Smooth muscle cell (in vitro differentiated cells): ENCODE data around the gene MCF2L. TPM values are rescaled to one million over a fixed set of nuclear protein-coding genes. Genes with fewer than 3 reads are reported as not detected.

Experiments used
- DNase-seq: peaks from one replicate; lab custom pipeline; 2025; ENCODE audit not compliant: unreplicated experiment; lab: John Stamatoyannopoulos, UW
- H2AFZ ChIP-seq: fragments of 200-600 bp; sonication (generic); 2 replicates; pipeline ENCODE4 v1.6.0; 2016; ENCODE audit warnings: antibody characterized with exemption, low read depth, mild to moderate bottlenecking
- H3F3A ChIP-seq: fragments of 200-600 bp; sonication (generic); 2 replicates; pipeline ENCODE4 v1.6.0; 2017; ENCODE audit warnings: antibody characterized with exemption, low read depth
- H3K27ac ChIP-seq: fragments of 200-600 bp; sonication (generic); 2 replicates; pipeline ENCODE4 v1.5.1; 2016; ENCODE audit warnings: low read depth, mild to moderate bottlenecking
- H3K27me3 ChIP-seq: fragments of 200-600 bp; sonication (generic); 2 replicates; pipeline ENCODE4 v1.6.1; 2016; ENCODE audit warnings: low read depth, mild to moderate bottlenecking
- H3K36me3 ChIP-seq: fragments of 200-600 bp; sonication (generic); 2 replicates; pipeline ENCODE4 v1.5.1; 2016; ENCODE audit warnings: low read depth
- H3K4me1 ChIP-seq: fragments of 200-600 bp; sonication (generic); 2 replicates; pipeline ENCODE4 v1.5.1; 2016; ENCODE audit warnings: low read depth
- H3K4me2 ChIP-seq: fragments of 200-600 bp; sonication (generic); 2 replicates; pipeline ENCODE4 v1.6.0; 2016; ENCODE audit warnings: mild to moderate bottlenecking
- H3K4me3 ChIP-seq: fragments of 200-600 bp; sonication (generic); 2 replicates; pipeline ENCODE4 v1.5.1; 2016; ENCODE audit warnings: mild to moderate bottlenecking
- H3K79me2 ChIP-seq: fragments of 200-600 bp; sonication (generic); 2 replicates; pipeline ENCODE4 v1.6.0; 2016; ENCODE audit warnings: low read depth, mild to moderate bottlenecking
- H3K9ac ChIP-seq: fragments of 200-600 bp; sonication (generic); 2 replicates; pipeline ENCODE4 v1.6.0; 2016; ENCODE audit warnings: low read depth
- H3K9me3 ChIP-seq: fragments of 200-600 bp; sonication (generic); replicated peaks from 2 replicates; pipeline ENCODE4 v1.5.1; 2016; ENCODE audit warnings: low read depth
- H4K20me1 ChIP-seq: fragments of 200-600 bp; sonication (generic); 2 replicates; pipeline ENCODE4 v1.6.0; 2016; ENCODE audit warnings: low read depth
- CTCF ChIP-seq: fragments of 200-600 bp; sonication (generic); IDR thresholded peaks from 2 replicates; pipeline ENCODE4 v1.5.1; 2017; ENCODE audit warnings: borderline replicate concordance, mild to moderate bottlenecking, antibody characterized with exemption; ENCODE audit not compliant: insufficient read depth, poor library complexity, severe bottlenecking
- WGBS: methylation state at CpG from one replicate; pipeline ENCODE4 v1.1.7; 2016; ENCODE audit warnings: low lambda C conversion rate; 5-methylcytosine and 5-hydroxymethylcytosine counted together
- polyA plus RNA-seq: library from polyadenylated mRNA; unstranded; fragments of >200 nt; fragmentation: Nextera tagmentation; extraction: Ambion mirVana; gene quantifications from 2 replicates; pipeline ENCODE4 v1.2.1, GENCODE V29; 2016
- total RNA-seq: library from RNA; depleted of rRNA; stranded (reverse); fragments of >200 nt; gene quantifications from 2 replicates; pipeline ENCODE4 v1.2.3, GENCODE V29; 2014

MCF2L gene
- total and polyA plus RNA-seq, 2 experiments from 2014 or later, result 0.54 to 7.6 TPM

- H3F3A ChIP-seq, result no peaks in the 10 kb centered on the region
- H3K4me3 ChIP-seq, result no peak overlapping the region
- no peaks in the 10 kb centered on the region for H4K20me1 ChIP-seq
- no peaks in the 10 kb centered on the region for H3K36me3 ChIP-seq
- H3K9me3 ChIP-seq, result no peaks in the 10 kb centered on the region
- no peak for TF ChIP-seq CTCF
- no peak for DNase-seq
- no peaks in the 10 kb centered on the region for H3K27me3 ChIP-seq
- H3K79me2 ChIP-seq, result no peaks in the 10 kb centered on the region
- no peak overlapping the region for H3K9ac ChIP-seq
- 96% methylated on average over 17 of the region's 18 CpGs for WGBS
- H2AFZ ChIP-seq, result no peak overlapping the region
- H3K27ac ChIP-seq, result no peak overlapping the region
- H3K4me1 ChIP-seq, result no peaks in the 10 kb centered on the region
- no peak overlapping the region for H3K4me2 ChIP-seq
Measured at GRCh38 chr13:113141601-113141970, 172.6 kb downstream of the MCF2L start.

GRCh38 chr13:113142876-113143275, 173.9 kb downstream of the MCF2L start:
- Histone ChIP-seq H4K20me1 (no peaks in the 10 kb centered on the region), H3K9ac (no peak overlapping the region), H3K36me3 (no peaks in the 10 kb centered on the region), H3F3A (no peaks in the 10 kb centered on the region), H3K9me3 (no peaks in the 10 kb centered on the region), H3K27ac (no peak overlapping the region), H3K27me3 (no peaks in the 10 kb centered on the region), H2AFZ (no peak overlapping the region), H3K4me1 (no peaks in the 10 kb centered on the region), H3K4me2 (no peak overlapping the region), H3K4me3 (no peak overlapping the region), H3K79me2 (no peaks in the 10 kb centered on the region)
- WGBS, result 90% methylated on average over 7 of the region's 7 CpGs
- no peak for DNase-seq
- no peak for TF ChIP-seq CTCF

GRCh38 chr13:113143466-113144254, 174.6 kb downstream of the MCF2L start:
- Histone ChIP-seq H3K9ac (no peak overlapping the region), H4K20me1 (no peaks in the 10 kb centered on the region), H3K27ac (no peak overlapping the region), H3K36me3 (no peaks in the 10 kb centered on the region), H3K4me3 (no peak overlapping the region), H3K4me1 (no peaks in the 10 kb centered on the region), H3K4me2 (no peak overlapping the region), H3K27me3 (no peaks in the 10 kb centered on the region), H3K79me2 (no peaks in the 10 kb centered on the region), H3K9me3 (no peaks in the 10 kb centered on the region), H3F3A (no peaks in the 10 kb centered on the region), H2AFZ (no peak overlapping the region)
- no peak for TF ChIP-seq CTCF
- 92% methylated on average over 37 of the region's 39 CpGs for WGBS
- DNase-seq, result no peak

- Histone ChIP-seq H3K4me2 (no peak overlapping the region), H3K4me1 (no peaks in the 10 kb centered on the region), H3K27me3 (no peaks in the 10 kb centered on the region), H3K27ac (no peak overlapping the region), H3K36me3 (no peaks in the 10 kb centered on the region), H3K4me3 (no peak overlapping the region), H3F3A (no peaks in the 10 kb centered on the region), H3K9me3 (no peaks in the 10 kb centered on the region), H3K79me2 (no peaks in the 10 kb centered on the region), H4K20me1 (no peaks in the 10 kb centered on the region), H3K9ac (no peak overlapping the region), H2AFZ (no peak overlapping the region)
- TF ChIP-seq CTCF, result no peak
- 87% methylated on average over 12 of the region's 12 CpGs for WGBS
- DNase-seq, result no peak
Measured at GRCh38 chr13:113144255-113144629, 175.2 kb downstream of the MCF2L start.
